Naive thymus-derived CD4-positive, alpha-beta T cell (primary cell): ENCODE measurements around the gene TMEM61. TPM values are rescaled to one million over a fixed set of nuclear protein-coding genes. Genes with fewer than 3 reads are reported as not detected.
A peak's percentile ranks its signal among the peaks of the same experiment; 100 is the strongest.

ENCODE experiments used
- ATAC-seq: fragments of 150-1000 bp; cut with Tn5 transposase; 2 replicates; pipeline ENCODE4 v1.10.0; 2021; ENCODE audit warnings: mild to moderate bottlenecking, moderate library complexity
- CTCF ChIA-PET: fragments of 350-600 bp; sonication (Branson Sonifier 250); formaldehyde crosslinking; loops from one replicate; lab custom pipeline; 2021; ENCODE audit warnings: antibody characterized with exemption; lab: Charles Lee
- POLR2A ChIA-PET: fragments of 350-600 bp; sonication (Branson Sonifier 250); formaldehyde crosslinking; loops from one replicate; lab custom pipeline; 2021; ENCODE audit warnings: antibody characterized with exemption, inconsistent platforms; lab: Charles Lee
- DNase-seq, 9 donors: peaks; one replicate each; pipeline versions ENCODE4 v3.0.0 to v3.0.0-alpha.2; 2020 to 2022; ENCODE audit warnings: mixed read lengths in 1 of 9
- H3K27ac ChIP-seq: one replicate; pipeline ENCODE4 v1.7.0; 2013; ENCODE audit warnings: mild to moderate bottlenecking, low read depth, low read length, moderate library complexity
- H3K27me3 ChIP-seq, 2 donors: one replicate each; pipeline ENCODE4 v1.7.0; 2013; ENCODE audit warnings: low read length in 2 of 2, mild to moderate bottlenecking in 2 of 2, moderate library complexity in 2 of 2; ENCODE audit not compliant: control insufficient read depth in 2 of 2, insufficient read depth in 2 of 2
- H3K36me3 ChIP-seq, 3 experiments: 1 replicate in 2 of 3; 2 replicates in 1 of 3; pipeline ENCODE4 v1.7.0; 2013; ENCODE audit warnings: low read length in 3 of 3, mild to moderate bottlenecking in 3 of 3, moderate library complexity in 1 of 3; ENCODE audit not compliant: insufficient read depth in 3 of 3, control insufficient read depth in 2 of 3
- H3K4me1 ChIP-seq, 2 donors: one replicate each; pipeline ENCODE4 v1.7.0; 2013; ENCODE audit warnings: low read length in 2 of 2, mild to moderate bottlenecking in 2 of 2, moderate library complexity in 1 of 2; ENCODE audit not compliant: control insufficient read depth in 2 of 2, insufficient read depth in 2 of 2
- H3K4me3 ChIP-seq: 2 replicates; pipeline ENCODE4 v1.7.0; 2013; ENCODE audit warnings: mild to moderate bottlenecking, low read length
- H3K9me3 ChIP-seq, 3 experiments: 1 replicate in 2 of 3; 2 replicates in 1 of 3; pipeline ENCODE4 v1.7.0; 2013; ENCODE audit warnings: low read length in 3 of 3; ENCODE audit not compliant: control insufficient read depth in 2 of 3
- H3K27ac Mint-ChIP-seq, 9 donors: one replicate each; pipeline ENCODE4 v1.8.0; 2020 to 2022; ENCODE audit warnings: mixed read lengths in 9 of 9, mild to moderate bottlenecking in 8 of 9, moderate library complexity in 5 of 9, inconsistent platforms in 2 of 9
- H3K27me3 Mint-ChIP-seq, 5 donors: one replicate each; pipeline ENCODE4 v1.8.0; 2021 to 2022; ENCODE audit warnings: mixed read lengths in 5 of 5, mild to moderate bottlenecking in 1 of 5
- H3K36me3 Mint-ChIP-seq, 5 donors: one replicate each; pipeline ENCODE4 v1.8.0; 2020 to 2022; ENCODE audit warnings: mixed read lengths in 5 of 5, mild to moderate bottlenecking in 3 of 5, inconsistent platforms in 1 of 5
- H3K4me1 Mint-ChIP-seq, 7 donors: one replicate each; pipeline ENCODE4 v1.8.0; 2020 to 2022; ENCODE audit warnings: mixed read lengths in 7 of 7, mild to moderate bottlenecking in 3 of 7, inconsistent platforms in 1 of 7
- H3K4me3 Mint-ChIP-seq, 10 donors: one replicate each; pipeline ENCODE4 v1.8.0; 2020 to 2022; ENCODE audit warnings: mild to moderate bottlenecking in 10 of 10, mixed read lengths in 10 of 10, moderate library complexity in 6 of 10, inconsistent platforms in 2 of 10
- H3K9me3 Mint-ChIP-seq, 11 donors: one replicate each; pipeline ENCODE4 v1.8.0; 2020 to 2022; ENCODE audit warnings: mixed read lengths in 11 of 11, mild to moderate bottlenecking in 4 of 11, inconsistent platforms in 1 of 11, moderate library complexity in 1 of 11
- intact Hi-C, 2 donors: fragments of 100-400 bp; cut with micrococcal nuclease; formaldehyde crosslinking; loops; one replicate each; pipeline ENCODE4 v1.15.1; 2023
- polyA plus RNA-seq, 2 donors: library from polyadenylated mRNA; unstranded; fragments of 300-500 nt; fragmentation: Illumina TruSeq; gene quantifications; one replicate each; pipeline ENCODE4 v1.2.3, GENCODE V29; 2021
- total RNA-seq, 6 experiments: library from RNA in 5 of 6; stranded (reverse) in 5 of 6; gene quantifications; 1 replicate in 5 of 6; 2 replicates in 1 of 6; pipeline ENCODE4 v1.2.3 and lab custom pipeline; 2021 to 2026

Gene TMEM61
- total and polyA plus RNA-seq, 7 experiments from 2014 or later, result not detected

DNA sequence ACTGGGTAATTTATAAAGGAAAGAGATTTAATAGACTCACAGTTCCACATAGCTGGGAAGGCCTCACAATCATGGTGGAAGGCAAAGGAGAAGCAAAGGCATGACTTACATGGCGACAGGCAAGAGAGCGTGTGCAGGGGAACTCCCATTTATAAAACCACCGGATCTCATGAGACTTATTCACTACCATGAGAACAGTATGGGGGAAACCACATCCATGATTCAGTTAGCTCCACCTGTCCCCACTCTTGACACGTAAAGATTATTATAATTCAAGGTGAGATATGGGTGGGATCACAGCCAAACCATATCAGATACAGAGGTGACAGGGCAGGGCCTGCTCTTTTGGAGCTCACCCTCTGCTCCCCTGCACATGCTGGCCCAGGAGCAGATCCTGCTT is 31.4 kb upstream of the TMEM61 start:
- Histone ChIP-seq H3K4me3 (no peak overlapping the region), H3K27ac (no peak overlapping the region), H3K4me1 (peaks cover 0 to 10% of the 10 kb centered on the region in 2 donors), H3K9me3 (no peaks in the 10 kb centered on the region), H3K27me3 (no peaks in the 10 kb centered on the region), H3K36me3 (no peaks in the 10 kb centered on the region)
- H3K4me1 Mint-ChIP-seq, result peaks cover 7 to 25% (median 10%) of the 10 kb centered on the region in 7 donors
- no peak overlapping the region for H3K27ac Mint-ChIP-seq
- intact Hi-C loops, result loop anchor here in 1 of 2 donors (5.0 to 10.0 kb wide), 2 partner anchors 277 to 1756 kb away; no protein-coding TSS in a partner anchor
- peak; percentile 24 for ATAC-seq
- no peaks in the 10 kb centered on the region for H3K36me3 Mint-ChIP-seq
- CTCF ChIA-PET, result interaction anchor here (0.9 to 1.1 kb wide), 3 partner anchors 9 to 17 kb away, joined by 3 to 4 read pairs (median 3); no protein-coding TSS in a partner anchor
- H3K4me3 Mint-ChIP-seq, result no peak overlapping the region
- H3K9me3 Mint-ChIP-seq, result no peaks in the 10 kb centered on the region
- peaks cover 0 to 7% (median 0%) of the 10 kb centered on the region in 5 donors for H3K27me3 Mint-ChIP-seq
- POLR2A ChIA-PET, result no interaction called here
- no peak for DNase-seq

DNA sequence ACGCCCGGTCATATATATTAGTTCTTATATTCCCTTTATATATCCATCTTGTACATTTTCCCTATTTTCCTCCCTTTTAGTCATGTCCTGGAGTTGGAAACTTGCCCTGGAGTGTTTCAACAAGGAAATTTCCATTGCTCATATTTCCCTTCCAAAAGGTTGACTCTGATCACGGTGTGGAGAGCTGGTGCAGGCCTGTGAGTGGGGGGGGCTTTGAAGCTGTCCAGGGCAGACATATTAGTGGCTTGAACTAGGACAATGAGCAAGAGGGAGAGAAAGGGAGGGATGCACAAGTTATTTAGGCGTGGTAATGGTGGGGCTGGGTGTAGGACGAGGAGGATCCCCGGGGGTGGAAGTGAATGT is 30.4 kb upstream of the TMEM61 start:
- Mint-ChIP-seq H3K27me3 (peaks cover 0 to 11% (median 4%) of the 10 kb centered on the region in 5 donors), H3K4me1 (peaks cover 4 to 22% (median 8%) of the 10 kb centered on the region in 7 donors), H3K27ac (no peak overlapping the region), H3K4me3 (peak overlapping the region in 3 of 10 donors; percentile 25 to 48 (median 43)), H3K9me3 (no peaks in the 10 kb centered on the region), H3K36me3 (no peaks in the 10 kb centered on the region)
- POLR2A ChIA-PET, result no interaction called here
- intact Hi-C loops, result loop anchor here in 1 of 2 donors (1.0 to 5.0 kb wide), 3 partner anchors 46 to 1637 kb away; no protein-coding TSS in a partner anchor
- H3K27ac ChIP-seq, result no peak overlapping the region
- ATAC-seq (no peak), DNase-seq (no peak)
- H3K4me3 ChIP-seq, result no peak overlapping the region
- no peaks in the 10 kb centered on the region for H3K27me3 ChIP-seq
- no peaks in the 10 kb centered on the region for H3K36me3 ChIP-seq
- H3K4me1 ChIP-seq, result peaks cover 0 to 10% of the 10 kb centered on the region in 2 donors
- no peaks in the 10 kb centered on the region for H3K9me3 ChIP-seq
- CTCF ChIA-PET, result interaction anchor here (0.6 to 1.1 kb wide), 2 partner anchors 53 to 110 kb away, joined by 3 read pairs; no protein-coding TSS in a partner anchor

DNA sequence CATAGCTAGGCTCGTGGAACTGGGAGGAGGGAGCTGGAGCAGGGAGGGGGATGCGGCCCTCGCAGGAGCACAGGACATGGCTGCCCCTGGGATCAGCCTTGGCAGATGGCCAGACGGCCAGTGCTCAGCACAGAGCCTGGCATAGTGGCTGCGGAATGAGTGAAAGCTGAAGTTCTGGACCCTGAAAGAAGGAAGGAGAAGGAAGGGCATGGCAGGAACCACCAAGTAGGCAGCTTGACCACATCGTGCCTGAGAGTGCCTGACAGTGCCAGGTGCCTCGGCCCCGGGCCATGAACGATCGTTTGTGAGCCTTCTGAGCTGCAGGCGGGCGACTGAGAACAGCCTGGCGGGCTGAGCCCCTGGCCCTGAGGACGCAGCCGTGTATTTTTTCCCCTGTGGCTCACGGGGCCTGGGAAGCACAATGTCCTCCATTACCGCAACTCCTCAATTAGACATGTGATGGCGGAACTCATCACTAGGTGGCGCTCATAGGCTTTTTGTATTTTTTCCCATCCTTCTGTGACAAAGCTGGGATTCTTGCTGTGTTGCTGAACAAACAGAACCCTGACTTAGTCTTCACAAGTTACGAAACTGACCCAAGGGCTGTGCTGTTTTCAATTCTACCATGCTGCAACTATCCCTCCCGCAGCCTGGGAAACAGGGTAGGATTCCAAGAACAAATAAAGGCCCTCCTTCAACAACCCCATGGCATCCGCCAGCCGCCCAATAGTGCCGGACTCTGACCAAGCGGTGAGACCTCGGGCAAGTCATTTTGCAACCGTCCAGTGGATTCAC is 29.9 kb upstream of the TMEM61 start:
- H3K4me3 Mint-ChIP-seq, result peak overlapping the region in 3 of 10 donors; percentile 25 to 48 (median 43)
- Histone ChIP-seq H3K27ac (no peak overlapping the region), H3K4me3 (no peak overlapping the region), H3K4me1 (peaks cover 0 to 4% of the 10 kb centered on the region in 2 donors), H3K36me3 (no peaks in the 10 kb centered on the region), H3K27me3 (no peaks in the 10 kb centered on the region), H3K9me3 (no peaks in the 10 kb centered on the region)
- intact Hi-C loops, result loop anchor here in 1 of 2 donors (1.0 to 5.0 kb wide), 3 partner anchors 46 to 1637 kb away; no protein-coding TSS in a partner anchor
- no peak overlapping the region for H3K27ac Mint-ChIP-seq
- peak in 5 of 9 donors; percentile 7 to 53 (median 22) for DNase-seq
- ChIA-PET CTCF (interaction anchor here (0.6 to 1.1 kb wide), 4 partner anchors 11 to 695 kb away, joined by 3 to 5 read pairs (median 3); no protein-coding TSS in a partner anchor), POLR2A (no interaction called here)
- H3K4me1 Mint-ChIP-seq, result peaks cover 0 to 17% (median 4%) of the 10 kb centered on the region in 7 donors
- H3K27me3 Mint-ChIP-seq, result peaks cover 0 to 11% (median 4%) of the 10 kb centered on the region in 5 donors
- H3K9me3 Mint-ChIP-seq, result peaks cover 0 to 3% (median 0%) of the 10 kb centered on the region in 11 donors
- H3K36me3 Mint-ChIP-seq, result no peaks in the 10 kb centered on the region
- ATAC-seq, result peak; percentile 65

DNA sequence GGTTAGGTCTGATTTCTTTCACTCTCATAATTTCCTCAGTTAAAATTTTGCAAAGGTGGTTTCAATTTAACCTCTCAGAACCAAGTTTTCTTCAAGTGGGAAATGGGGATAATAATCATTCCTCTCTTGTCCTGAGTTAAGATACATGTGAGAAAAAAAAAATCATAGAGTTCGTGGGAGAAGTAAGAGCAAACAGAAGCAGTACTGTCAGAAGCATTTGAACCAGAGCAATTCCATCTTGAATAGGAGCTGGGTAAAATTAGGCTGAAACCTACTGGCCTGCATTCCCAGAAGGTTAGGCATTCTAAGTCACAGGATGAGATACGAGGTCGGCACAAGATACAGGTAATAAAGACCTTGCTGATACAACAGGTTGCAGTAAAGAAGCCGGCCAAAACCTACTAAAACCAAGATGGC is 28.6 kb upstream of the TMEM61 start:
- intact Hi-C loops, result loop anchor here in 1 of 2 donors (5.0 kb wide), 1 partner anchor 1635 kb away; no protein-coding TSS in a partner anchor
- POLR2A ChIA-PET, result no interaction called here
- peaks cover 0 to 3% (median 0%) of the 10 kb centered on the region in 11 donors for H3K9me3 Mint-ChIP-seq

DNA sequence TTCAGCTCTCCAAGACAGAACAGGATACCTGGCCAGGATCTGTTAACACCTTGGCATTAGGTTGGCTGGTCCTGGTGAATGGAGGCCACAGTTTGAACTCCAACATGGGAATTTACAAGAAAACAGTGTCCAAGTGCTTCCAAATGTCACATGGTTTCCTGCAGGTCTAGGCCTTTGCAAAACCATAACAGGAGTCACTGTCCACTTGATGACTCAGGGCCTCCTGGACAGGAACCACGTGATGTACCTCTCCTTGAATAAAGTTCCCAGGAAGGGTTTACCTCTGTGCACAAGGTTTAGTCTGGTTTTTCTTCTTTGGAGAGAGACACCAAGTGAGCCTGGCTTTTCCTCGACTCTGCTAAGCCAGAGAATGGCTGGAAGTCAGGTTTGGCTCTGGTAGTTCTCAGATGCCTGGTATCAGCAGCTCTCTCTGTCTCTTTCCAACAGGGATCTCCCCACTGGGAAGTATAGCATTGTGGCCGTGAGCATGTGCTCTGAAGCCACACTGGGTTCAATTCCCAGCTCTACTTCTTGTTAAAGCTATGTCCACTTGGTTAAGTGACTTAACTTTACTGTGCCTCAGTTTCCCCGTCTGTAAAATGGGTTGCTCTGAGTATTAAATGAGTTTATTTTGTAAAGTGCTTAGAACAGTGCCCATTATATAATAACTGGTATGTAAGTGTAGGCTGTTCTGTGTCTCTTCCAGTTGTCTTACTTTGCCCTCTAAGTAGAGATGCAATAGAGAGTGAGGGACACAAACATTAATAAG is 27.3 kb upstream of the TMEM61 start:
- no peak overlapping the region for H3K27ac ChIP-seq
- Mint-ChIP-seq H3K4me3 (no peak overlapping the region), H3K4me1 (peaks cover 0 to 13% (median 4%) of the 10 kb centered on the region in 7 donors), H3K27me3 (peaks cover 2 to 23% (median 8%) of the 10 kb centered on the region in 5 donors), H3K9me3 (peaks cover 3 to 12% (median 9%) of the 10 kb centered on the region in 11 donors), H3K36me3 (peaks cover 0 to 8% (median 0%) of the 10 kb centered on the region in 5 donors), H3K27ac (no peak overlapping the region)
- DNase-seq, result no peak
- H3K27me3 ChIP-seq, result no peaks in the 10 kb centered on the region
- ChIA-PET CTCF (interaction anchor here (1.0 kb wide), 1 partner anchor 8 kb away, joined by 3 read pairs; no protein-coding TSS in a partner anchor), POLR2A (no interaction called here)
- peaks cover 0 to 4% of the 10 kb centered on the region in 2 donors for H3K4me1 ChIP-seq
- H3K36me3 ChIP-seq, result no peaks in the 10 kb centered on the region
- intact Hi-C loops, result loop anchor here in 1 of 2 donors (5.0 kb wide), 1 partner anchor 1634 kb away; no protein-coding TSS in a partner anchor
- H3K4me3 ChIP-seq, result no peak overlapping the region
- no peaks in the 10 kb centered on the region for H3K9me3 ChIP-seq
- no peak for ATAC-seq

More for the DNA sequence above, 28.6 kb upstream of the TMEM61 start:
- Histone ChIP-seq H3K4me3 (no peak overlapping the region), H3K27me3 (no peaks in the 10 kb centered on the region), H3K27ac (no peak overlapping the region), H3K4me1 (peaks cover 0 to 4% of the 10 kb centered on the region in 2 donors), H3K36me3 (no peaks in the 10 kb centered on the region), H3K9me3 (no peaks in the 10 kb centered on the region)
- no peaks in the 10 kb centered on the region for H3K36me3 Mint-ChIP-seq
- DNase-seq (no peak), ATAC-seq (no peak)
- H3K4me3 Mint-ChIP-seq, result no peak overlapping the region
- H3K27ac Mint-ChIP-seq, result no peak overlapping the region
- H3K4me1 Mint-ChIP-seq, result peaks cover 0 to 13% (median 4%) of the 10 kb centered on the region in 7 donors
- CTCF ChIA-PET, result no interaction called here
- peaks cover 0 to 17% (median 5%) of the 10 kb centered on the region in 5 donors for H3K27me3 Mint-ChIP-seq

DNA sequence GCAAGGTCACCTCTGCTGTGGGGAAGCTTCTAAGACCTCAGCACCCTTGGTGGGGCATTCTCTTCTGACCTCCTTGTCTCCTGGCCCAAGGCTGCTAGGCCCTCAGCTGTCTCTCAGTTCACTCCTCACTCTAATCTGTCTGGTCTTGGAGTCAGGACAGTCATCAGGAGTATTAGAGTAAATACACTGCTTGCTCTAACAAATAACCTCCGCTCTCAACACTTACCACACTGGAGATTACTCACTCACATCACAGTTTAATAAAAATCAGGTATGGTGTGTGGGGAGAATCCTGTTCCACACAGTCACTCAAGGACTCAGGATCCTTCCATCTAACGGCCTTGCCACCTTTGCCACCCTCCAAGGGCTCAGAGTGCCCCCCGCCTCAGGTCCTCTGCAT is 26.6 kb upstream of the TMEM61 start:
- Mint-ChIP-seq H3K4me1 (peaks cover 0 to 13% (median 4%) of the 10 kb centered on the region in 7 donors), H3K9me3 (peaks cover 3 to 17% (median 16%) of the 10 kb centered on the region in 11 donors), H3K4me3 (no peak overlapping the region), H3K36me3 (peaks cover 0 to 10% (median 0%) of the 10 kb centered on the region in 5 donors), H3K27ac (no peak overlapping the region), H3K27me3 (peaks cover 9 to 30% (median 12%) of the 10 kb centered on the region in 5 donors)
- Histone ChIP-seq H3K9me3 (no peaks in the 10 kb centered on the region), H3K36me3 (no peaks in the 10 kb centered on the region), H3K27me3 (no peaks in the 10 kb centered on the region), H3K4me3 (no peak overlapping the region), H3K4me1 (peaks cover 0 to 4% of the 10 kb centered on the region in 2 donors), H3K27ac (no peak overlapping the region)
- ChIA-PET POLR2A (no interaction called here), CTCF (interaction anchor here (1.0 kb wide), 1 partner anchor 9 kb away, joined by 3 read pairs; no protein-coding TSS in a partner anchor)
- ATAC-seq, result no peak
- DNase-seq, result no peak
- intact Hi-C loops, result loop anchor here in 1 of 2 donors (5.0 kb wide), 1 partner anchor 1633 kb away; no protein-coding TSS in a partner anchor
